NCI-H2196 treated with DMSO at 0.1 percent for 48 hours (cell line): ENCODE results near the gene CARD9.

ENCODE experiments used
- DNase-seq: peaks from one replicate; lab custom pipeline; 2025; ENCODE audit not compliant: unreplicated experiment; lab: John Stamatoyannopoulos, UW

CARD9 gene

GRCh38 chr9:136336881-136337280 is 36.6 kb downstream of the CARD9 start:
- DNase-seq = no peak

GRCh38 chr9:136336156-136336870 is 37.2 kb downstream of the CARD9 start:
- DNase-seq = no peak

GRCh38 chr9:136335296-136336155 is 37.9 kb downstream of the CARD9 start:
- DNase-seq = no peak

- DNase-seq = no peak
Measured at GRCh38 chr9:136334541-136334940, 38.9 kb downstream of the CARD9 start.

DNA sequence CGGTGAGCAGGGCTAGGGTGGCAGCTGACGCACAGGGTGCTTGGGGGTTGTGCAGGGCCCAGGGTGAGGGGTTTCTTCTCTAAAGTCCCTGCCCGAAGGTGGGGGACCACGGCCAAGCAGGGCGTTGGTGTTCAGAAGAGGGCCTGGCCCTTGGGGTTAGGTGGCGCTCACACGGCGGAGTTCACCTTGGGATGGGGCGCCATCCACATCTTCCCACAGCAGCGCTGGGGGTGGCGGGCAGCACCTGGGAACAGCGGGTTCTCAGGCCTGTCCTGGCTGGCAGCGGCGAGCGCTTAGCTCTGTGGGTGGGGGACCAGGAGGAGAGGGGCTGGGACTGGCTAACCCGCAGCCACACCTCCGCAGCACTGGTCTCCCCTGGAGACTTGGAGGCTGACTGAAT is 40.0 kb downstream of the CARD9 start:
- DNase-seq = no peak

GRCh38 chr9:136333045-136333444 is 40.4 kb downstream of the CARD9 start:
- no peak for DNase-seq

GRCh38 chr9:136332482-136332983 is 40.9 kb downstream of the CARD9 start:
- no peak for DNase-seq

GRCh38 chr9:136331556-136332481 is 41.6 kb downstream of the CARD9 start:
- no peak for DNase-seq

DNA sequence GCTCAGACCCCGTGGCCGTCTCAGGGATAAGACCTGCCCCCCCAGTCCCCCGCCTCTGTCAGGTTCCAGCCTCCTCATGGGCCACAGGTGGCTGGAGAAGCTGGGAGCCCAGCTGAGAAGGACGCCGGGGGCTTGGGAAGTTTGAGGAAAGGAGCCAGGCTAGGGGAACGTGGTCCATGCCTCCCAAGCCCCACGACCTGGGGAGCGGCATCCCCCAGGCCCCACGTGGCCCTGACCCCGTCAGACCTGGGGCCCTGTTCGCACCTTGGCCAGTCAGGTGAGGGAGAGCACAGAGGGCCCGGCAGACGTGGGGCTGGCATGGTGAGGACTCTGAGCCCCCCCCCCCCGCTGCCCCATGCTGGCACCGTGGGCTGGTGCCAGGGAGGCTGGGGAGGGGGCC is 42.4 kb downstream of the CARD9 start:
- DNase-seq = no peak

DNA sequence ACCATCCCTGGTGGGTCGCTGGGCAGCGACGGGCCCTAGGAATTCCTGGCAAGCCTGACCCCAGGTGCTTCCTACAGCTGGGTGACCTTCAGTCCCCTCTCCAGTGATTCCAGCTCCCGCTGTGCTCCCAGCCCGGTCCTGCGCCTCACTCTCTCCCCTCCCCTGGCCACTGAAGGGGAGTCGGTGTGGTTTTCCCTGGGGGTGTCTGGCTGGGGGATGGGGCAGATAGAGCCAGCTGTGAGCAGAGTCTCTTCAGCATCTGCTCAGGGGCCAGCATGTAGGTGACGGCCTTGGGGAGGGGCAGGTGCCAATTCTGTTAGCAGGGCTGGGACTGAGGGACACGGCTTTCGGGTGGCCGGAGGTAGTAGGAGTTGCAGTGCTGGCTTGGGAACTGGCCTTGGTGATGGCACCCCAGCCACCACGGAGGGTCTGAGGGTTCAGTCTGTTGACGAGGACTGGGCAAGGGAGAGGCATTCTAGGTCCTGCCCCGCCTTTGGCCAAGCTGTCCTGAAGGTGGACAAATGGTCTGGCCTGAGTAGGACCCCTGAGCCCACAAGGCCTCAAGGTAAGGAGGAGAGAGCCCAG is 43.0 kb downstream of the CARD9 start:
- DNase-seq = no peak

GRCh38 chr9:136329636-136330405 is 43.6 kb downstream of the CARD9 start:
- no peak for DNase-seq

- DNase-seq = no peak
Measured at GRCh38 chr9:136329211-136329627, 44.2 kb downstream of the CARD9 start.

GRCh38 chr9:136328622-136329041 is 44.8 kb downstream of the CARD9 start:
- DNase-seq = no peak

DNA sequence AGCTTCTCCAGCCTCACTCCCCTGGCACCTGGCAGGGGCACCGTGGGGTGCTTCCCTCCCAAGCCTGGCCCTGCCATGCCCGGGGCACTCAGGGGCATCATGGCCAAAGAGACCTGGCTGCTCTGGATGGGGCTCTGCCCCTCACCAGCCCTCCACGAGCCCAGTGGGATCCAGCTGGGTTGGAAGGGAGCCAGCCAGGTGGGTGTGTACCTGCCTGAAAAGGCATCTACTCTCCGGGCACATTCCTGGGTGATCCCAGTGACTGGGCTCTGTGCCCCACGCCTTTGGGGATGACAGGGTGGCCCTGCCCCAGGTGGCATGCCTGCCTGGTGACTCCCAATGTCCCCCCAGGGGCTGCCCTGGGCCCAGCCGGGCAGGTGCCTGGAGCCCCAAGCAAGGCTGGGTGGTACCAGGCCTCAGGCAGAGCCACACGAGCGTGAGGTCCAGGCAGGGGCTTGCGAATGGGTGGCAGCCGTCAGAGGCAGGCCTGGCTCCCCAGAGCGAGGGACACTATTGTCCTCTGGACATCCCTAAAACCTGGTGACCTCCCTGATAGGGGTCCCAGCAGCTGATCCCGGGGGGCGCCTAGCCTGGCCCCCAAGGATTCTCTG is 45.4 kb downstream of the CARD9 start:
- no peak for DNase-seq

GRCh38 chr9:136327304-136327974 is 46.0 kb downstream of the CARD9 start, which contains the start of gene GPSM1:
Gene GPSM1 (plus strand): TSS chr9:136327539. CDS start chr9:136327696, 157 bp downstream.
- DNase-seq = no peak

DNA sequence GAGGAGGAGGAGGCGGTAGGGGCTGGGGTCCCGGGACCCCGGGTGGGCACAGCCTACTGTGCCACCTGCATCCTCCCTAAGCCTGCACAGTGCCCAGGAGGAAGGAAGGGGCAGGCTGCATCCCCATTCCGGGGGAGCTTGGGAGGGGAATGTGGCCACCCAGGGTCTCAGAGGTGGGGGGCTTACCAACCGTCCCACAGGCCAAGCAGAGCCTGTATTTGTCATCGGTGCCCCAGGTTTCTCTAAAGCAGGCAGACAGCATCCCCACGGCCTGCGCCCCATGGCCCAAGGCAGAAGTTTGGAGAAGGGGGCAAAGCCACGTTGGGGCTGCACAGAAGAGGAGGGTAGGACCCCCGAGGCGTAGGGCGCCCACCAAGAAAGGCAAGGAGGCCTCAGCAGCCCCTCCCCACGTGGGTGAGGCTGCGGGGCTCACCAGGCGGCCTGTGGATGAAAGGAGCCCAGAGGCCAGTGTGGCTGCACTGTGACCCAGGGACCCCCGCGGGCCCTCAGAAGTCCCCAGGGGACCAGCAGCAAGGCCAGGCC is 46.6 kb downstream of the CARD9 start:
- DNase-seq = no peak

- DNase-seq = no peak
Measured at GRCh38 chr9:136326061-136326760, 47.3 kb downstream of the CARD9 start.

- no peak for DNase-seq
Measured at GRCh38 chr9:136325358-136325757, 48.1 kb downstream of the CARD9 start.
